ENCODE data around the gene TEX13D. TPM values are rescaled to one million over a fixed set of nuclear protein-coding genes. Genes with fewer than 3 reads are reported as not detected.
A peak's percentile ranks its signal among the peaks of the same experiment; 100 is the strongest.
"Not testable (repeated sequence)": the region's sequence is repeated elsewhere in the genome, so short reads cannot be mapped to it uniquely, and the experiment has no call there.

Gene TEX13D
- total RNA-seq (not detected), polyA plus RNA-seq (not detected)
- long read RNA-seq, donor 1: 0 reads
- long read RNA-seq, donor 2: 0 reads
- long read RNA-seq, donor 3: 0 reads
- long read RNA-seq, donor 4: 0 reads

DNA sequence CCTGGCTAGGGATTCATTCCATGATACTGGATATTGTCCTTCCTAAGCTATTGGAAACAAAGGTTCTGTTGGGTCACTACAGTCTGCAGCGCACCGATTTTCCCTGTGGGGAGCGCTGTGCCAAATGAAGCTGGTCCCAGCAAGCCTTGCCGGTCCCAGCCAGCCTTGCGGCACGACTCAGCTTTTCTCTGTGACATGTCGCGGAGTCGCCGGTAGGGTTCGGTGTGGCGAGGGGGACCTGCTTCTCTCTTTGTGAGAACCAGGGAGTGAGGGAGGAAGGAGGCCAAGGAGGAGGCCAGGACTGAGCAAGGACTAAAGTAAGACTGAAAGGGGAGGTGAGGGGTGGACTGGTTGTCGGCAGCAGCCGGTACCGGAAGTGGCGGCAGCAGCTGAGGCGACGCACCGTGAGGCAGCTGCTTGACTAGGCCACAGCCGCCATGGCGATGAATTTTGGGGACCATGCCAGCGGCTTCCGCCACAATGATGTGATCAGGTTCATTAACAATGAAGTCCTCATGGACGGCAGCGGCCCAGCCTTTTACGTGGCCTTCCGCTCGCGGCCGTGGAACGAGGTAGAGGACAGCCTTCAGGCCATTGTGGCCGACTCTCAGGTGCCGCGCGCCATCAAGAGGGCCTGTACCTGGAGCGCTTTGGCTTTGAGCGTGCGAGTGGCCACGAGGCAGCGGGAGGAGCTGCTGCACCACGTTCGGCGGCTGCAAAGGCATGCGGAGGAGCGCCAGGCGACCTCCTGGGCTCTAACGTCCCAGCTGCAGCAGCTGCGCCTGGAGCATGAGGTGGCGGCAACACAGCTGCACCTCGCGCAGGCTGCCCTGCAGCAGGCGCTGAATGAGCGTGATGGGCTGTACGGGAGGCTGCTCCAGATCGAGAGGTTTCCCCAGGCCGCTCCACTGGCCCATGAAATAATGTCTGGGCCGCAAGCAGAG, at the start of gene TEX13D:
TEX13D (plus strand) TSS at position 180 of the 944 bp plus-strand sequence; CDS start at position 438, 258 bp downstream.
- intact Hi-C loops (cut with DNase I): no loop called here
- H3K4me3 ChIP-seq (ENCODE audit: low read length): no peak within 1 kb of the TSS
- DNase-seq (peak in 1 of 3 donors; percentile 40), ATAC-seq (no peak)
- H3K27me3 ChIP-seq (ENCODE audit: control insufficient read depth, insufficient read depth): no peaks in the 10 kb centered on the region
- no peaks in the 10 kb centered on the region for H3K9me3 ChIP-seq (ENCODE audit: control insufficient read depth, low read length)
- H3K27ac ChIP-seq (ENCODE audit: low read length): no peak within 1 kb of the TSS
- no peaks in the 10 kb centered on the region for H3K4me1 ChIP-seq (ENCODE audit: control insufficient read depth, insufficient read depth, low read length)
- 97% methylated on average over 57 of the region's 57 CpGs for WGBS

DNA sequence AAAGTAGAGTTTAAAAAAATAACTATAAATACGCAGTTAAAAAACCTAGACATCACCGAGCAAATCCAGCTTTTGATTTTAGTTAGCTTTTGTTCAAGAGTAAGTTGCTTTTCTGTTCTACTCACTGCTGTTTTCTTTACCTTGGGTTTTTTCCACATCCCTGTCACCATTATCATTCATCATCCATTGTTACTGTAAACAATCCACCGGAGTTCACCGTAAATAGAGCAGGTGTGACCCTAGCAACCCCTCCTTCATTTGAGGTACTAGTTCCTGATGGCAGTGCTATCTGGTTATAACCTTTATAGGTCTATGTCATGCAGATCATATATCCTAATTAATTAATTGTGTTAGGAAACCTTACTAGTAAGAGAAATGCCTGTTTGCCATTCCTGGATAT, 43.0 kb upstream of the TEX13D start:
- intact Hi-C loops (cut with DNase I): no loop called here
- Histone ChIP-seq H3K27me3 (ENCODE audit: control insufficient read depth, insufficient read depth) (no peaks in the 10 kb centered on the region), H3K9me3 (ENCODE audit: control insufficient read depth, low read length) (no peaks in the 10 kb centered on the region), H3K4me3 (ENCODE audit: low read length) (no peak overlapping the region), H3K27ac (ENCODE audit: low read length) (no peak overlapping the region), H3K4me1 (ENCODE audit: control insufficient read depth, insufficient read depth, low read length) (no peaks in the 10 kb centered on the region)
- no peak for ATAC-seq
- WGBS: 67% methylated on average over 4 of the region's 4 CpGs
- no peak for DNase-seq

DNA sequence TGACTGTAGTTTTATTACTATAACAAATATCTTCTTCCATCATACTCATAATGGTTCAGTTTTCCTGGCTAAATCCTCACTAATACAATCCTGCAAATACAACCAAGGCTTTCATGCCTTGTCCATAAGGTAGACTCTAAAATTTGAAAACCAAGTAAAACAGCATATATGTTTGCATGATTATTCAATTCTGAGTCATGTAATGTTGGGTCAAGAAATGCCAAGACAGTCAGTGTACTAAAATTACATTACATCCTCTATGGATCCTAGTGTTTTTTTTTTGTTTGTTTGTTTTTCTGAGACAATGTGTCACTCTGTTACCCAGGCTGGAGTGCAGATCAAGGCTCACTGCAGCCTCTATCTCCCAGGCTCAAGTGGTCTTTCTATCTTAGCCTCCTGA, 38.6 kb upstream of the TEX13D start:
- Histone ChIP-seq H3K4me1 (ENCODE audit: control insufficient read depth, insufficient read depth, low read length) (no peaks in the 10 kb centered on the region), H3K27me3 (ENCODE audit: control insufficient read depth, insufficient read depth) (no peaks in the 10 kb centered on the region), H3K9me3 (ENCODE audit: control insufficient read depth, low read length) (no peaks in the 10 kb centered on the region), H3K27ac (ENCODE audit: low read length) (no peak overlapping the region), H3K4me3 (ENCODE audit: low read length) (no peak overlapping the region)
- intact Hi-C loops (cut with DNase I): no loop called here
- DNase-seq (no peak), ATAC-seq (no peak)

DNA sequence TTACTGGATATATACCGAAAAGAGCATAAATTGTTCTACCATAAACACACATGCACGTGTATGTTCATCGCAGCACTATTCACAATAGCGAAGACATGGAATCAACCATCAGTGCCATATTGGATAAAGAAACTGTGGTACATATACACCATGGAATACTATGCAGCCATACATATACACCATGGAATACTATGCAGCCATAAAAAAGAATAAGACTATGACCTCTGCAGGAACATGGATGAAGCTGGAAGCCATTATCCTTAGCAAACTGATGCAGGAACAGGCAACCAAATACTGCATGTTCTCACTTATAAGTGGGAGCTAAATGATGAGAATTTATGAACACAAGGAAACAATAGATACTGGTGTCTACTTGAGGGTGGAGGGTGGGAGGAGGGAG, 33.1 kb upstream of the TEX13D start:
- DNase-seq; H3K4me1 ChIP-seq (ENCODE audit: control insufficient read depth, insufficient read depth, low read length); H3K9me3 ChIP-seq (ENCODE audit: control insufficient read depth, low read length); H3K27me3 ChIP-seq (ENCODE audit: control insufficient read depth, insufficient read depth); H3K4me3 ChIP-seq (ENCODE audit: low read length); H3K27ac ChIP-seq (ENCODE audit: low read length); intact Hi-C loops (cut with DNase I); ATAC-seq: not testable (repeated sequence)
- 97% methylated on average over 4 of the region's 4 CpGs for WGBS

DNA sequence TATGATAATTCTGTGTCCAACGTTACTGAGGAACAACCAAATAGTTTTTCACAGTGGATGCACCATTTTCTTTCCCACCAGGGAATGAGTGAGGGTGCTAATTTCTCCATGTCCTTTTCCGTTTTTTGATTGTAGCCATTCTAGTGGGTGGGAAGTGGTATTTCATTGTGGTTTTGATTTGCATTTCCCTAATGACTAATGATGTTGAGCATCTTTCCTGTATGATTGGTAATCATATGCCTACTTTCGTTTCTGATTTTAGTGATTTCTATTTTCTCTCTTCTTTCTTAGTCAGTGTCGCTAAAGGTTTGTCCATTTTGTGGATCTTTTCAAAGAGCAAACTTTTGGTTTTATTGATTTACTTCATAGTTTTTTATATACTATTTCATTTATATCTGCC, 32.1 kb upstream of the TEX13D start:
- WGBS: 69% methylated on average over 4 of the region's 4 CpGs
- no peaks in the 10 kb centered on the region for H3K4me1 ChIP-seq (ENCODE audit: control insufficient read depth, insufficient read depth, low read length)
- no peaks in the 10 kb centered on the region for H3K27me3 ChIP-seq (ENCODE audit: control insufficient read depth, insufficient read depth)
- H3K27ac ChIP-seq (ENCODE audit: low read length): no peak overlapping the region
- no peaks in the 10 kb centered on the region for H3K9me3 ChIP-seq (ENCODE audit: control insufficient read depth, low read length)
- intact Hi-C loops (cut with DNase I): no loop called here
- no peak for ATAC-seq
- H3K4me3 ChIP-seq (ENCODE audit: low read length): no peak overlapping the region
- no peak for DNase-seq

DNA sequence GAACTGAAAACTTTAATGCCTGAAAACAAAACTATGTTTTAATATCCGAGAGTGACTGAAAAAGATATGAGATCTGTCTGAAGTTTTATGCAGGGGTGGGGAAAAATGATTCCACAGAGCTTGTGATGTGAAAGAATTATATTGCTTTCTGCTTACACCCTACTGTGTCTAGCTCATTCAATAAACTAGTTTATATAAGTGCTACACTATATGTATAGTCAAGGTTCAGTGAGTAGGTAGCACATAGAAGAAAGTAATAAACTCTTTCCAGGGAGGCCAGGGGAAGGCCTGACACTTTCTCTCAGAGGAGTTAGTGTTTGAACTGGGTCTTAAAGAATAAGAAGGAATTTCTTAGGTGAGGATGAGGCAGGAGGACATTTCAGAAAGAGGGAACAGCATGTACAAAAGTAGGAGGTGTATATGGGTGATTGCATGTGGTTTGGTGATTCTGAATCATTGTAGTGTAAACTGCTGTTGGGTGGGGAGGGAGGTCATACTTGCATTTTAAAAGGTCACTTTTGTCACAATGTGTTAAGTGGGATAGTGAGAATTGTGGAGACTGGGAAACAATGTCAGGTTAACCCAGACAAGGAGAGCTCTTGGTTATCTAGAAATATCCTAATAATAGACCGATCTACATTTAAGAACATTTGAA, 25.1 kb upstream of the TEX13D start:
- H3K4me3 ChIP-seq (ENCODE audit: low read length): no peak overlapping the region
- H3K4me1 ChIP-seq (ENCODE audit: control insufficient read depth, insufficient read depth, low read length): no peaks in the 10 kb centered on the region
- no peaks in the 10 kb centered on the region for H3K9me3 ChIP-seq (ENCODE audit: control insufficient read depth, low read length)
- 60% methylated on average over 2 of the region's 2 CpGs for WGBS
- ATAC-seq: no peak
- intact Hi-C loops (cut with DNase I): no loop called here
- no peaks in the 10 kb centered on the region for H3K27me3 ChIP-seq (ENCODE audit: control insufficient read depth, insufficient read depth)
- DNase-seq: no peak
- no peak overlapping the region for H3K27ac ChIP-seq (ENCODE audit: low read length)

DNA sequence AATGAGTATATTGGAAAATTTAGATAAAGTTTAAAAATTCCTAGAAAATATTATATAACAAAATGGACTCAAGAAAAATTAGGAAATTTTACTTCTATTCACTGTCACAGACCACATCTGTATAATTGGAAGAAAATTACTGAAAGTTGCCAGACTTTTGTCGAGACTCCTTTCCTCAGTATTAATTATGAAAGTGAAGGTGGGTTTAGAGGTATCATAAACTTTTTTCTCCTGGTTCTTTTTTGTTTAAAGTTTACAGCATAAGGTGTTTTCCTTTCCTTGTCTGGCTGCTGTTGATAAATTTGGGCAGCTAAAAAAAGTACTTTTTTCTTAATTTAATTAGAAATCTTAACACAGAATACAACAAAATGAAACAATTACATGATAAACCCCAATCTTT, 6.7 kb upstream of the TEX13D start:
- no peaks in the 10 kb centered on the region for H3K27me3 ChIP-seq (ENCODE audit: control insufficient read depth, insufficient read depth)
- intact Hi-C loops (cut with DNase I): no loop called here
- WGBS: 85% methylated on average over 1 of the region's 1 CpG
- H3K27ac ChIP-seq (ENCODE audit: low read length): no peak overlapping the region
- no peak overlapping the region for H3K4me3 ChIP-seq (ENCODE audit: low read length)
- no peaks in the 10 kb centered on the region for H3K9me3 ChIP-seq (ENCODE audit: control insufficient read depth, low read length)
- ATAC-seq (no peak), DNase-seq (no peak)
- no peaks in the 10 kb centered on the region for H3K4me1 ChIP-seq (ENCODE audit: control insufficient read depth, insufficient read depth, low read length)

DNA sequence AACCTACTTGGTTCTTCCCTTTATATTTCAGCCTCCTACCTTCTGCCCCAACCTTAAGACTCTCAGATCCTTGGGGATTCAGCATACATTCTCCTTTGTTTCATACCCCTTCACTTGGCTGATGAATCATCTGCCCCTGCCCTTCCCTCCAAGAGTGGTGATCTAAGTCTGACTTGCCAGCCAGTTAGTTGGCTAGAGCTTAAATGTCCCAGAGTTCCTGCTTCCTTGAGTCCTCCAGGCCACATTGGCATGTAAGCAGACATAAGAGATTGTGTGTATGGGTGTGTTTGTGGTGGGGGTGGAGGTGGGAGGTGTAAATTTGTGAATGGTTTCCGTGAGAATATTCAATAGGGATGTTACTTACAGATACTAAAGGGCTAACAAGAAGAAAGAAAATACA, 3.7 kb upstream of the TEX13D start:
- no peak for ATAC-seq
- Histone ChIP-seq H3K4me1 (ENCODE audit: control insufficient read depth, insufficient read depth, low read length) (no peaks in the 10 kb centered on the region), H3K4me3 (ENCODE audit: low read length) (no peak overlapping the region), H3K9me3 (ENCODE audit: control insufficient read depth, low read length) (no peaks in the 10 kb centered on the region), H3K27ac (ENCODE audit: low read length) (no peak overlapping the region), H3K27me3 (ENCODE audit: control insufficient read depth, insufficient read depth) (no peaks in the 10 kb centered on the region)
- DNase-seq: no peak
- WGBS: 83% methylated on average over 1 of the region's 1 CpG
- intact Hi-C loops (cut with DNase I): no loop called here

DNA sequence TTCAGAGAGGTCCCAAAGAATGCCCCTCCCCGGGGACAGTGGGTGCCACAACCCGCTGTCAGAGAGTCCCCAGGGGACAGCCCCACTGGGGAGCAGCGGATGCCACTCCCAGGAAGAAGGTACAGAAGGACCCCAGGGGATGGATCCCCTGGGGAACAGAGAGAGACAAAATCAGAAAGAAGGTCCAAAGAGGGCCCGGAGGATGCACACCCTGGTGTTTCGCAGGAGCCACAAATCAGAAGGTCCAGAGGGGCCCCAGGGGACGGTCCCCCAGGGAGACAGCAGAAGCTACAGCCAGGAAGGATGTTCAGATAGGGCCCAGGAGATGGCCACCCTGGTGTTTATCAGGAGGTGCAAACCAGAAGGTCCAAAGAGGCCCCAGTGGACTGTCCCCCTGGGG, 1.4 kb downstream of the TEX13D start:
- H3K27me3 ChIP-seq (ENCODE audit: control insufficient read depth, insufficient read depth): no peaks in the 10 kb centered on the region
- DNase-seq: no peak
- no peaks in the 10 kb centered on the region for H3K9me3 ChIP-seq (ENCODE audit: control insufficient read depth, low read length)
- 92% methylated on average over 6 of the region's 6 CpGs for WGBS
- H3K4me3 ChIP-seq (ENCODE audit: low read length): no peak overlapping the region
- no peak overlapping the region for H3K27ac ChIP-seq (ENCODE audit: low read length)
- ATAC-seq: no peak
- intact Hi-C loops (cut with DNase I): no loop called here
- no peaks in the 10 kb centered on the region for H3K4me1 ChIP-seq (ENCODE audit: control insufficient read depth, insufficient read depth, low read length)

DNA sequence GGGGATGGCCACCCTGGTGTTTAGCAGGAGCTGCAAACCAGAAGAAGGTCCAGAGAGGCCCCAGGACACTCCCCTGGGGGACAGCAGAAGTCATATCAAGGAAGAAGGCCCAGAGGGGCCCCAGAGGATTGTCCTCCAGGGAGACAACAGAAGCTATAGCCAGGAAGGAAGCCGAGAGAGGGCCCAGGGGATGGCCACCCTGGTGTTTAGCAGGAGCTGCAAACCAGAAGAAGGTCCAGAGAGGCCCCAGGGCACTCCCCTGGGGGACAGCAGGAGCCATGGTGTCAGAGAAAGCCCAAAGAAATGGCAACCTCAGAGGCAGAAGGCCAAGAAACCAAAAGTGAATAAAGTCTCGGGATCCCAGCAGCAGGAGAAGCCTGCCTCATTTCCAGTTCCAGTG, 2.1 kb downstream of the TEX13D start:
- H3K4me1 ChIP-seq (ENCODE audit: control insufficient read depth, insufficient read depth, low read length); ATAC-seq; DNase-seq; H3K9me3 ChIP-seq (ENCODE audit: control insufficient read depth, low read length); H3K27me3 ChIP-seq (ENCODE audit: control insufficient read depth, insufficient read depth); H3K27ac ChIP-seq (ENCODE audit: low read length); H3K4me3 ChIP-seq (ENCODE audit: low read length); intact Hi-C loops (cut with DNase I): not testable (repeated sequence)
- 82% methylated on average over 2 of the region's 2 CpGs for WGBS

DNA sequence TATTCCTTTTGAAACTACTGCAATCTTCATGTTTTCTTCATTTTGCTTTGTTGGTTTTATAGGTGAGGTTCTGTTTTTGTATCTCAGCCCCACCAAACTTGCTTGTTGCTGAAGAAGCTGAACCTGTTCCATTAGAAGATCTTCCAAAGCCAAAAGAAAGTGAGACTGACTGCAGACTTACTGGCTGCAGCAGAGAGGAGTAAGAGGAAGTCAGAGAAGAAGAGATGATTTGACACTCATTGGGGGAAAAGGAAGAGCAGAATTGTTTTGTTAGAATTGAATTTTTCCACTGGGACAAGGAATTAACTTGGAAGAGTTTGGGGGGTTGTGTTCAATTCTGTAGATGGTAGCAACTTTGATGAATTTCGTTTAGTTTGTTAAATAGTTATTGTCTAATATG, 3.1 kb downstream of the TEX13D start:
- Histone ChIP-seq H3K9me3 (ENCODE audit: control insufficient read depth, low read length) (no peaks in the 10 kb centered on the region), H3K4me1 (ENCODE audit: control insufficient read depth, insufficient read depth, low read length) (no peaks in the 10 kb centered on the region), H3K27me3 (ENCODE audit: control insufficient read depth, insufficient read depth) (no peaks in the 10 kb centered on the region), H3K27ac (ENCODE audit: low read length) (no peak overlapping the region), H3K4me3 (ENCODE audit: low read length) (no peak overlapping the region)
- intact Hi-C loops (cut with DNase I): no loop called here
- DNase-seq (no peak), ATAC-seq (no peak)
- 60% methylated on average over 1 of the region's 1 CpG for WGBS
